HG03139 (cell line): Measurements from ENCODE around the gene PPIL1.
A peak's percentile ranks its signal among the peaks of the same experiment; 100 is the strongest.
"Not testable (repeated sequence)": the region's sequence is repeated elsewhere in the genome, so short reads cannot be mapped to it uniquely, and the experiment has no call there.

ENCODE experiments used
- ATAC-seq: cut with Tn5 transposase; IDR thresholded peaks from one replicate; pipeline ENCODE4 v1.9.1; 2021; ENCODE audit not compliant: unreplicated experiment

The PPIL1 gene

GRCh38 chr6:36874443-36875249, at the start of gene PPIL1:
Gene PPIL1 (minus strand): TSS chr6:36874803. CDS start chr6:36874772, 31 bp downstream.
- peak; percentile 66 for ATAC-seq

- no peak for ATAC-seq
Observed at GRCh38 chr6:36924131-36924530, 49.5 kb upstream of the PPIL1 start.

- ATAC-seq: no peak
Observed at GRCh38 chr6:36920546-36920945, 45.9 kb upstream of the PPIL1 start.

GRCh38 chr6:36920049-36920448, 45.4 kb upstream of the PPIL1 start:
- ATAC-seq: no peak

- no peak for ATAC-seq
Observed at GRCh38 chr6:36917541-36918193, 43.1 kb upstream of the PPIL1 start.

GRCh38 chr6:36916126-36916525, 41.5 kb upstream of the PPIL1 start:
- no peak for ATAC-seq

GRCh38 chr6:36915599-36915998, 41.0 kb upstream of the PPIL1 start:
- ATAC-seq: no peak

GRCh38 chr6:36914227-36914794, 39.7 kb upstream of the PPIL1 start:
- ATAC-seq: no peak

- no peak for ATAC-seq
Observed at GRCh38 chr6:36913082-36913481, 38.5 kb upstream of the PPIL1 start.

- peak; percentile 86 for ATAC-seq
Observed at GRCh38 chr6:36912586-36912985, 38.0 kb upstream of the PPIL1 start.

- ATAC-seq: peak; percentile 14
Observed at GRCh38 chr6:36912030-36912454, 37.4 kb upstream of the PPIL1 start.

GRCh38 chr6:36908747-36909146, 34.1 kb upstream of the PPIL1 start:
- no peak for ATAC-seq

- ATAC-seq: no peak
Observed at GRCh38 chr6:36907781-36908180, 33.2 kb upstream of the PPIL1 start.

- ATAC-seq: no peak
Observed at GRCh38 chr6:36906539-36907325, 32.1 kb upstream of the PPIL1 start.

GRCh38 chr6:36904851-36905393, 30.3 kb upstream of the PPIL1 start:
- ATAC-seq: no peak

GRCh38 chr6:36904114-36904513, 29.5 kb upstream of the PPIL1 start:
- no peak for ATAC-seq

- ATAC-seq: no peak
Observed at GRCh38 chr6:36897609-36898008, 23.0 kb upstream of the PPIL1 start.

- no peak for ATAC-seq
Observed at GRCh38 chr6:36893976-36894932, 19.7 kb upstream of the PPIL1 start.

GRCh38 chr6:36891153-36891552, 16.6 kb upstream of the PPIL1 start:
- ATAC-seq: not testable (repeated sequence)

GRCh38 chr6:36890112-36890663, 15.6 kb upstream of the PPIL1 start:
- ATAC-seq: no peak
